Measurements from ENCODE around the gene SLC44A5.

DNA sequence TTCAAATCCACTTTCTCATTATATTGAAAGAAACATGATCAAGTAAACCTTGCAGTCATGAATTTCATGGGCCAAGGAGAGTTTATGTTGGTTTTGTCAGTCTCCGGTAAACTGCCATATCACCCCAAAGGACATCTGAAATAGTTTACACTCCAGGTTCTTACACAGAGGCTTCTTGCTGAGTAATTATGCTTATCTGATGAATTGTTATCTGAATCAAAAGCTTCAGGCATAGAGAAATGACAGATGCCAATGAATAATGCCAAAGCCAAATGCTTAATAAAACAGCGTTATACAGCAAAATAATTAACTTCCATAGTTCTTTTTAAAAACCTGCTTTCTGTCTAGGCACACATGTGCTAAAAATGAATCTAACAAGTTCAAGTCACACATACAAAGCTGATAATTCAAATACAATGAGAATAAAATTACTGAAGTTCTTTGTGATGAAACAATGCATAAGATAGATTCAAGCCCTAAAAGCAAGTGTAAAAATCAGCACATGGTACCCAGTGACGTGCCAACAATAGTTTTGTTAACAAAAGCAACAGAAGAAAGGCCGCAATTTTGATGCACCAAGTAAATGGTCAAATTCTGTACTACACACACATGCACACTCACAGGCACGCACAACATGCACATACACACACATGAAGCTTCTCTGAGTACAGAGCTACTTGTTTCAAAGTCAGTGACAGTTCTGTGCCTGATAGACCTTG, 109.2 kb downstream of the SLC44A5 start:
- TF ChIP-seq POLR2A (IDR thresholded peaks at IDR 0.05), result no peak
- TF ChIP-seq, protein P1, sequence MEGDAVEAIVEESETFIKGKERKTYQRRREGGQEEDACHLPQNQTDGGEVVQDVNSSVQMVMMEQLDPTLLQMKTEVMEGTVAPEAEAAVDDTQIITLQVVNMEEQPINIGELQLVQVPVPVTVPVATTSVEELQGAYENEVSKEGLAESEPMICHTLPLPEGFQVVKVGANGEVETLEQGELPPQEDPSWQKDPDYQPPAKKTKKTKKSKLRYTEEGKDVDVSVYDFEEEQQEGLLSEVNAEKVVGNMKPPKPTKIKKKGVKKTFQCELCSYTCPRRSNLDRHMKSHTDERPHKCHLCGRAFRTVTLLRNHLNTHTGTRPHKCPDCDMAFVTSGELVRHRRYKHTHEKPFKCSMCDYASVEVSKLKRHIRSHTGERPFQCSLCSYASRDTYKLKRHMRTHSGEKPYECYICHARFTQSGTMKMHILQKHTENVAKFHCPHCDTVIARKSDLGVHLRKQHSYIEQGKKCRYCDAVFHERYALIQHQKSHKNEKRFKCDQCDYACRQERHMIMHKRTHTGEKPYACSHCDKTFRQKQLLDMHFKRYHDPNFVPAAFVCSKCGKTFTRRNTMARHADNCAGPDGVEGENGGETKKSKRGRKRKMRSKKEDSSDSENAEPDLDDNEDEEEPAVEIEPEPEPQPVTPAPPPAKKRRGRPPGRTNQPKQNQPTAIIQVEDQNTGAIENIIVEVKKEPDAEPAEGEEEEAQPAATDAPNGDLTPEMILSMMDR (IDR thresholded peaks at IDR 0.05), result no peak
